IMR-90 (cell line): ENCODE results near the gene LAMA2. TPM values are rescaled to one million over a fixed set of nuclear protein-coding genes. Genes with fewer than 3 reads are reported as not detected.

Experiments
- ATAC-seq: fragments of 200-7000 bp; cut with Tn5 transposase; 2 replicates; pipeline ENCODE4 v1.9.1; 2020; ENCODE audit warnings: low read depth, mild to moderate bottlenecking, moderate library complexity
- BruUV-seq: library from RNA; stranded (reverse); fragments of 400-500 nt; replicated peaks from 2 replicates; lab custom pipeline; 2021; lab: Mats Ljungman, UMichigan
- CTCF ChIA-PET: fragments of 300-600 bp; formaldehyde crosslinking; extraction: SDS; loops from one replicate; lab custom pipeline; 2021; ENCODE audit warnings: antibody characterized with exemption; lab: Yijun Ruan, JAX
- POLR2A ChIA-PET: fragments of 300-600 bp; sonication (Branson Sonifier 250); formaldehyde crosslinking; loops from one replicate; lab custom pipeline; 2022; ENCODE audit warnings: antibody characterized with exemption; ENCODE audit not compliant: unreplicated experiment; lab: Charles Lee
- DNase-seq: peaks from one replicate; pipeline ENCODE4 v3.0.0; 2013
- H2AFZ ChIP-seq: replicated peaks from 2 replicates; pipeline ENCODE3; 2013; ENCODE audit warnings: low read length, mild to moderate bottlenecking; ENCODE audit not compliant: poor library complexity
- H2AK5ac ChIP-seq: 2 replicates; pipeline ENCODE4 v1.6.1; 2013; ENCODE audit warnings: low read depth, low read length, inconsistent platforms
- H2AK9ac ChIP-seq: replicated peaks from 2 replicates; pipeline ENCODE3; 2013; ENCODE audit warnings: mild to moderate bottlenecking, low read depth, low read length, moderate library complexity; ENCODE audit not compliant: poor library complexity
- H2BK120ac ChIP-seq: 2 replicates; pipeline ENCODE4 v1.6.1; 2013; ENCODE audit warnings: low read depth, low read length, inconsistent platforms
- H2BK15ac ChIP-seq: 3 replicates; pipeline ENCODE4 v1.6.1; 2013; ENCODE audit warnings: low read depth, low read length, inconsistent platforms
- H2BK20ac ChIP-seq: 2 replicates; pipeline ENCODE4 v1.6.1; 2013; ENCODE audit warnings: low read depth, mild to moderate bottlenecking, inconsistent platforms, low read length, moderate library complexity
- H2BK5ac ChIP-seq: 2 replicates; pipeline ENCODE4 v1.6.1; 2013; ENCODE audit warnings: mild to moderate bottlenecking, low read depth, low read length, inconsistent platforms; ENCODE audit not compliant: poor library complexity, severe bottlenecking
- H3K14ac ChIP-seq: replicated peaks from 2 replicates; pipeline ENCODE4 v1.6.1; 2013; ENCODE audit warnings: low read depth, low read length, inconsistent platforms
- H3K18ac ChIP-seq: 2 replicates; pipeline ENCODE4 v1.6.1; 2013; ENCODE audit warnings: low read depth, low read length, control low read depth
- H3K23ac ChIP-seq: 2 replicates; pipeline ENCODE4 v1.6.1; 2013; ENCODE audit warnings: low read depth, low read length, inconsistent platforms
- H3K27ac ChIP-seq: 2 replicates; pipeline ENCODE4 v1.5.1; 2013; ENCODE audit warnings: mild to moderate bottlenecking, control low read depth, low read length; ENCODE audit not compliant: insufficient read depth
- H3K27me3 ChIP-seq: 2 replicates; pipeline ENCODE4 v1.6.1; 2013; ENCODE audit warnings: low read length; ENCODE audit not compliant: control insufficient read depth, insufficient read depth
- H3K36me3 ChIP-seq: 2 replicates; pipeline ENCODE4 v1.6.1; 2013; ENCODE audit warnings: low read length, mixed read lengths; ENCODE audit not compliant: control insufficient read depth, insufficient read depth
- H3K4ac ChIP-seq: 2 replicates; pipeline ENCODE4 v1.6.1; 2013; ENCODE audit warnings: low read depth, low read length, inconsistent platforms
- H3K4me1 ChIP-seq: 2 replicates; pipeline ENCODE4 v1.6.1; 2013; ENCODE audit warnings: low read length, mixed read lengths; ENCODE audit not compliant: control insufficient read depth, insufficient read depth
- H3K4me2 ChIP-seq: 2 replicates; pipeline ENCODE4 v1.6.1; 2013; ENCODE audit warnings: low read depth, mild to moderate bottlenecking, control low read depth, low read length, moderate library complexity
- H3K4me3 ChIP-seq: 2 replicates; pipeline ENCODE4 v1.5.1; 2013; ENCODE audit warnings: low read depth, mild to moderate bottlenecking, control low read depth, low read length, moderate library complexity; ENCODE audit not compliant: insufficient read depth
- H3K56ac ChIP-seq: 2 replicates; pipeline ENCODE4 v1.6.1; 2013; ENCODE audit warnings: low read length, inconsistent platforms; ENCODE audit not compliant: insufficient read depth; ENCODE audit errors: extremely low read depth
- H3K79me1 ChIP-seq, 2 experiments: 2 replicates each; pipeline ENCODE4 v1.6.1; 2013; ENCODE audit warnings: low read length in 2 of 2, inconsistent platforms in 1 of 2, low read depth in 1 of 2
- H3K9ac ChIP-seq: 2 replicates; pipeline ENCODE4 v1.6.1; 2013; ENCODE audit warnings: low read depth, low read length, control low read depth
- H3K9me1 ChIP-seq: 2 replicates; pipeline ENCODE4 v1.6.1; 2013; ENCODE audit warnings: low read length, inconsistent platforms; ENCODE audit not compliant: insufficient read depth
- H3K9me3 ChIP-seq: 2 replicates; pipeline ENCODE4 v1.6.1; 2013; ENCODE audit warnings: low read length; ENCODE audit not compliant: control insufficient read depth, insufficient read depth
- H4K20me1 ChIP-seq: 2 replicates; pipeline ENCODE4 v1.6.1; 2013; ENCODE audit warnings: low read length, inconsistent platforms; ENCODE audit not compliant: insufficient read depth
- H4K5ac ChIP-seq: 2 replicates; pipeline ENCODE4 v1.6.1; 2013; ENCODE audit warnings: mild to moderate bottlenecking, low read depth, low read length, control low read depth
- H4K8ac ChIP-seq, 2 experiments: 2 replicates each; pipeline ENCODE4 v1.6.1; 2013; ENCODE audit warnings: low read depth in 2 of 2, low read length in 2 of 2, control low read depth in 1 of 2, inconsistent platforms in 1 of 2
- H4K91ac ChIP-seq: 2 replicates; pipeline ENCODE4 v1.6.1; 2013; ENCODE audit warnings: low read depth, low read length, inconsistent platforms; ENCODE audit not compliant: insufficient read depth
- BHLHE40 ChIP-seq: fragments of 150-350 bp; IDR thresholded peaks from 2 replicates; pipeline ENCODE4 v1.6.1; 2016; ENCODE audit warnings: mild to moderate bottlenecking, low read depth, low read length
- CEBPB ChIP-seq: IDR thresholded peaks from 2 replicates; pipeline ENCODE4 v1.6.1; 2012; ENCODE audit warnings: low read depth, low read length, improper control_type of control experiment
- CHD1 ChIP-seq: IDR thresholded peaks from 2 replicates; pipeline ENCODE4 v1.6.1; 2012; ENCODE audit warnings: low read depth, low read length, improper control_type of control experiment
- CTCF ChIP-seq: conservative IDR thresholded peaks from 2 replicates; pipeline ENCODE4 v1.5.1; 2012; ENCODE audit warnings: mild to moderate bottlenecking, low read depth, low read length, improper control_type of control experiment
- ELK1 ChIP-seq: fragments of 150-350 bp; IDR thresholded peaks from 2 replicates; pipeline ENCODE4 v1.6.1; 2016; ENCODE audit warnings: low read depth, mild to moderate bottlenecking, low read length, moderate library complexity, borderline replicate concordance
- FOS ChIP-seq: fragments of 150-350 bp; IDR thresholded peaks from 2 replicates; pipeline ENCODE4 v1.6.1; 2016; ENCODE audit warnings: low read depth, low read length
- MAFK ChIP-seq: IDR thresholded peaks from 2 replicates; pipeline ENCODE4 v1.6.1; 2012; ENCODE audit warnings: low read depth, low read length, improper control_type of control experiment
- MAZ ChIP-seq: IDR thresholded peaks from 2 replicates; pipeline ENCODE4 v1.6.1; 2012; ENCODE audit warnings: low read depth, mild to moderate bottlenecking, low read length, improper control_type of control experiment, moderate library complexity, borderline replicate concordance
- MXI1 ChIP-seq: IDR thresholded peaks from 2 replicates; pipeline ENCODE4 v1.6.1; 2012; ENCODE audit warnings: low read depth, mild to moderate bottlenecking, low read length, moderate library complexity, borderline replicate concordance
- NFE2L2 ChIP-seq: fragments of 150-350 bp; IDR thresholded peaks from 2 replicates; pipeline ENCODE4 v1.6.1; 2016; ENCODE audit warnings: low read depth, mild to moderate bottlenecking, low read length
- POLR2A ChIP-seq: IDR thresholded peaks from 2 replicates; pipeline ENCODE4 v1.6.1; 2012; ENCODE audit warnings: mild to moderate bottlenecking, low read depth, low read length
- RAD21 ChIP-seq: IDR thresholded peaks from 2 replicates; pipeline ENCODE4 v1.6.1; 2012; ENCODE audit warnings: low read length, improper control_type of control experiment
- RCOR1 ChIP-seq: IDR thresholded peaks from 2 replicates; pipeline ENCODE4 v1.6.1; 2012; ENCODE audit warnings: mild to moderate bottlenecking, low read length, improper control_type of control experiment; ENCODE audit not compliant: insufficient replicate concordance
- RFX5 ChIP-seq: IDR thresholded peaks from 2 replicates; pipeline ENCODE4 v1.8.0; 2012; ENCODE audit warnings: low read depth, mild to moderate bottlenecking, low read length, moderate library complexity
- SMC3 ChIP-seq: fragments of 150-350 bp; IDR thresholded peaks from 2 replicates; pipeline ENCODE4 v1.6.1; 2016; ENCODE audit warnings: low read depth, mild to moderate bottlenecking, antibody characterized with exemption, low read length, moderate library complexity
- USF2 ChIP-seq: fragments of 150-350 bp; IDR thresholded peaks from 2 replicates; pipeline ENCODE4 v1.6.1; 2017; ENCODE audit warnings: mild to moderate bottlenecking, antibody characterized with exemption, low read length, low read depth
- WGBS, 2 experiments: methylation state at CpG; one replicate each; pipeline versions ENCODE4 v1.1.5 to v1.1.7; 2013; ENCODE audit warnings: missing lambda C conversion rate in 2 of 2; ENCODE audit not compliant: insufficient read length in 1 of 2; ENCODE audit errors: extremely low coverage in 2 of 2; 5-methylcytosine and 5-hydroxymethylcytosine counted together
- dilution Hi-C: fragments of 300-500 bp; cut with HindIII; formaldehyde crosslinking; loops from one replicate; pipeline ENCODE4 v1.14.3; 2018; ENCODE audit warnings: low sequenced_read_pairs; ENCODE audit not compliant: unreplicated experiment
- in situ Hi-C: fragments of 300-500 bp; cut with MboI; formaldehyde crosslinking; loops from 3 replicates; pipeline ENCODE4 v1.14.3; 2019; ENCODE audit warnings: low sequenced_read_pairs, inconsistent platforms, mixed read lengths
- intact Hi-C: fragments of 100-400 bp; cut with micrococcal nuclease; formaldehyde crosslinking; loops from 2 replicates; pipeline ENCODE4 v1.10.0; 2022
- polyA plus RNA-seq, 3 experiments: library from polyadenylated mRNA; depleted of rRNA; stranded (reverse); fragments of >200 nt; gene quantifications; 2 replicates each; pipeline ENCODE4 v1.2.3, GENCODE V29; 2012; ENCODE audit warnings: low replicate concordance in 1 of 3
- total RNA-seq: library from RNA; depleted of rRNA; stranded (reverse); fragments of >200 nt; gene quantifications from 2 replicates; pipeline ENCODE4 v1.2.3, GENCODE V29; 2012

Gene LAMA2
- total and polyA plus RNA-seq, 2 of the 4 experiments (the other 2 are of a cell fraction) = 9.9 to 13.3 TPM

GRCh38 chr6:129338683-129339082 lies 455.7 kb downstream of the LAMA2 start:
- Histone ChIP-seq H3K27ac (no peak overlapping the region), H3K4me3 (no peak overlapping the region), H3K79me1 (no peaks in the 10 kb centered on the region), H2BK120ac (no peak overlapping the region), H3K9ac (no peak overlapping the region), H3K9me1 (peaks cover 3% of the 10 kb centered on the region; the same call in 1 of the 2 replicates), H3K23ac (no peak overlapping the region), H3K4me2 (no peak overlapping the region), H2AK5ac (no peak overlapping the region), H2BK20ac (no peak overlapping the region; the same call in 1 of the 2 replicates), H3K9me3 (no peaks in the 10 kb centered on the region), H2AK9ac (no peak overlapping the region), H4K20me1 (no peaks in the 10 kb centered on the region), H2BK15ac (peak overlapping the region; percentile 14; the same call in 1 of the 3 replicates), H3K14ac (no peak overlapping the region), H4K5ac (no peak overlapping the region), H3K4me1 (peaks cover 2% of the 10 kb centered on the region; the same call in 1 of the 2 replicates), H3K56ac (no peak overlapping the region), H2BK5ac (no peak overlapping the region), H4K91ac (no peak overlapping the region), H3K18ac (no peak overlapping the region), H3K4ac (no peak overlapping the region), H3K36me3 (no peaks in the 10 kb centered on the region), H3K27me3 (no peaks in the 10 kb centered on the region), H4K8ac (no peak overlapping the region), H2AFZ (no peak overlapping the region)
- intact Hi-C loops (no loop called here), in situ Hi-C loops (no loop called here), dilution Hi-C loops (no loop called here)
- POLR2A ChIA-PET = no interaction called here
- ATAC-seq (no peak), DNase-seq (no peak)
- WGBS, 2 experiments = 100% methylated on average over 2 of the region's 4 CpGs; no CpG with 5 or more reads in 1 of the 2 experiments
- TF ChIP-seq MXI1 (no peak), RFX5 (no peak), BHLHE40 (no peak), POLR2A (no peak), ELK1 (no peak), CHD1 (no peak), RCOR1 (no peak), CEBPB (no peak), CTCF (no peak), MAZ (no peak), SMC3 (no peak), NFE2L2 (no peak), USF2 (no peak), MAFK (no peak), FOS (no peak), RAD21 (no peak)
- CTCF ChIA-PET = no interaction called here
- no TSS peak for BruUV-seq
